ENCODE data around the gene RHCG. TPM values are rescaled to one million over a fixed set of nuclear protein-coding genes. Genes with fewer than 3 reads are reported as not detected.

The RHCG gene
- total RNA-seq (2014; rRNA removed; shearing (Covaris generic); ENCODE audit: low replicate concordance) = not detected in 2 replicates

DNA sequence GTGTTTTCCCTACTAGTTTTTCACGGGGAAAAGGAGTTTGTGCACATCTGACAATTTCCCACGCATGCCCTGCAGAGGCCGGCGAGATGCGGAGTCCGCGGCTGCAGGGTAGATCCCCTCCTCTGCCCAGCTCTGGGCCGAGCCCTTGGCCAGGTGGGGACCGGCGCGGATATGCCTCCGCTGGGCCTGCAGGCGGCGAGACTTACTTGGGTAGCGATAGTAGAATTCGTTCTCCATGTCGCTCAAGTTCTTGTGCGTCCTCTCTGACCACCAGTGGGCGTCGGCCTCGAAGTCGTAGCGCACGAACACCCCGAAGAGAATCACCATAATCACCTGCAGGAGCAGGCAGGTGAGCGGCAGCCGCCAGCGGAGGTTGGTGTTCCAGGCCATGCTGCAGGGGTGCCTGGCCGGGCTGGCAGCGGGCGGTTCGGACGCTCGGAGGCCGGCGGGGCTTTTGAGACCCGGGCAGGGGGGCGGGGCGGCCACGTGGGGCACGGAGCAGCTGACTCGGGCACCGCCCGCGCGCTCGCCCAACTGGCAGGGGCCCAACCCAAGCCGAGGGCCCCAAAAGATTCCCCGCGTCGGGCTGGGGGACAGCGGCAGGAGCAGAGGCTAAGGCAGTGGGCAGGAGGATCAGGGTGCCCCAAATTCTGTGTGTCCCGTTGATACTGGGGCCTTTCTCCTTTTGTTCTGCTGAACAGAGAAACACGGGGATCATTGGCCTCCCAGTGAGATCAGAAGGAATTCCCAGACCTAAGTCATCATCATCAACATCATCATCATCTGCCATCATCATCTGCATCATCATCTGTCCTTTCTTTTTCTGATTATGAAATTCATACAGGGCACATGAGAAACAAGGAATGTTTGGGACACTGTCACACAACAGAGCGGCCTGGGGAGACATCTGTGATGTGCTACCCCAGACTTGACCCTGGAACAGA, at the start of gene RHCG:
RHCG (minus strand) TSS at position 429 of the 944 bp plus-strand sequence; CDS start at position 390, 39 bp downstream.
- in situ Hi-C loops (cut with HindIII; ENCODE audit: low pct_unique_long_range_greater_than_20kb, low sequenced_read_pairs) = no loop called here
- no peak for DNase-seq (ENCODE audit: low read depth)

DNA sequence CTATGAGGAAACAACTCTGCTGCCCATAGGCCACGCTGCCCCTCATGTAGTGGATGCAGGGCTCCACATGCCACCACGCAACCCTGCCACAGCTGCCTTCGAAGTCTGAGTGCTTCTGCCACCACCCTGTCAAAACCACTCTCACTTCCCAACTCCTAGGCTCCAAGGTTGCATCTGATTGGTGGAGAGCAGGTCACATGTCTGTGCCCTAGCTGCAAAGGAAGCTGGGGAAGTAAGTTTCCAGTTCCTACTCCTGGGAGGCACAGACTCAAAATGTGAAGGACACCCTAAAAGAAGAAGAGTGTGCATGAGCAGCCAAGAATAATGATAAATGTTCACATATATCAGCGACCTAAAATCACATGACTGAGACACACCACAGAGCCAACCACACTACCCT, 47.0 kb upstream of the RHCG start:
- DNase-seq (ENCODE audit: low read depth) = no peak
- in situ Hi-C loops (cut with HindIII; ENCODE audit: low pct_unique_long_range_greater_than_20kb, low sequenced_read_pairs) = no loop called here

DNA sequence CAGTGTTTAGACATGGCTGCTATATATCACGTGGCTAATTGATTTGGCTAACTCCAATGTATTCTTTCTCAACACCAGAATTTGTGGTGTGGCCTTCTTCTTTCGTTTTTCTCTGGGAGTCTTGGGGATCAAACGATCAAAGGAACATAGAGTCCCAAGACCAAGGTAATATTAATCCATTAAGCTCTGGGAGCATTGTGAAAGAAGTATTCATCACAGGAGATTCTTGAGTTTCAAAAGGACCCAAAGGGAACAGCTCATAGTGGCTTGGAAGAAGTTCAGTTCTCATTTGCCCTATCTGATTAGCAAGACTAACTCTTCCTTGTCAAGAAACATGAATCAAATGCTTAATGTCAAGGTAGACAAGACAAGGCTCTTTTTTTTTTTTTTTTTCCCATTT, 46.0 kb upstream of the RHCG start:
- no peak for DNase-seq (ENCODE audit: low read depth)
- in situ Hi-C loops (cut with HindIII; ENCODE audit: low pct_unique_long_range_greater_than_20kb, low sequenced_read_pairs) = no loop called here

DNA sequence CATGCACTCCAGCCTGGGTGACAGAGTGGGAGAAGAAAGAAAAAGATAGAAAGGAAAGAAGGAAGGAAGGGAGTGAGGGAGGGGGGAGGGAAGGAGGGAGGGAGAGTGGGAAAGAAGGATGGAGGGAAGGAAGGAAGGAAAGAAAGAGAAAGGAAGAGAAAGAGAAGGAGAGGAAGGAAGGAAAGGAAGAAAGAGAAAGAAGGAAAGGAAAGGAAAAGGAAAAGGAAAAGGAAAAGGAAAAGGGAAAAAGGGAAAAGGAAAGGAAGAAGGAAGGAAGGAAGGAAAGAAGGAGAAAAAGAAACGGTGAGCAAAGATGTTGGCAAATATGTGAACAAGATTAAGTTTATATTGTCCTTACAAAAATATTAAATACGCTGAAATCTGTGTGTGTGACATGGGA, 42.6 kb upstream of the RHCG start:
- in situ Hi-C loops (cut with HindIII; ENCODE audit: low pct_unique_long_range_greater_than_20kb, low sequenced_read_pairs) = no loop called here
- no peak for DNase-seq (ENCODE audit: low read depth)

DNA sequence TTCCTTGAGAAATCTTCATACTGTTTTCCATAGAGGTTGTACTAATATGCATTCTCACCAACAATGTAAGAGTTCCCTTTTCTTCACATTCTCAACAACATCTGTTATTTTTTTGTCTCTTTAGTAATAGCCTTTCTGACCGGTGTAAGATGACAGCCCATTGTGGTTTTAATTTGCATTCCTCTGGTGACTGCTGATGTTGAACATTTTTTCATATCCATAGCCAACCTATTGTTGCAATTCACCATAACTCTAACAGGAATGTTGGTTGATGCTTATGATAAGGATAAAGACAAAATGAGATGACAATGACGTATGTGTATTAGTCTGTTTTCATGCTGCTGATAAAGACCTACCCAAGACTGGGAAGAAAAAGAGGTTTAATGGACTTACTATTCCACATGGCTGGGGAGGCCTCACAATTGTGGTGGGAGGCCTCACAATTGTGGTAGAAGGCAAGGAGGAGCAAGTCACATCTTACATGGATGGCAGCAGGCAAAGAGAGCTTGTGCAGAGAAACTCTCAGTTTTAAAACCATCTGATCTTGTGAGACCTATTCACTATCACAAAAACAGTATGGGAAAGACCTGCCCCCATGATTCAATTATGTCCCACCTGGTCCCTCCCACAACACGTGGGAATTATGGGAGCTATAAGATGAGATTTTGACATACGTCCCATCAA, 37.6 kb upstream of the RHCG start:
- in situ Hi-C loops (cut with HindIII; ENCODE audit: low pct_unique_long_range_greater_than_20kb, low sequenced_read_pairs) = no loop called here
- DNase-seq (ENCODE audit: low read depth) = no peak

DNA sequence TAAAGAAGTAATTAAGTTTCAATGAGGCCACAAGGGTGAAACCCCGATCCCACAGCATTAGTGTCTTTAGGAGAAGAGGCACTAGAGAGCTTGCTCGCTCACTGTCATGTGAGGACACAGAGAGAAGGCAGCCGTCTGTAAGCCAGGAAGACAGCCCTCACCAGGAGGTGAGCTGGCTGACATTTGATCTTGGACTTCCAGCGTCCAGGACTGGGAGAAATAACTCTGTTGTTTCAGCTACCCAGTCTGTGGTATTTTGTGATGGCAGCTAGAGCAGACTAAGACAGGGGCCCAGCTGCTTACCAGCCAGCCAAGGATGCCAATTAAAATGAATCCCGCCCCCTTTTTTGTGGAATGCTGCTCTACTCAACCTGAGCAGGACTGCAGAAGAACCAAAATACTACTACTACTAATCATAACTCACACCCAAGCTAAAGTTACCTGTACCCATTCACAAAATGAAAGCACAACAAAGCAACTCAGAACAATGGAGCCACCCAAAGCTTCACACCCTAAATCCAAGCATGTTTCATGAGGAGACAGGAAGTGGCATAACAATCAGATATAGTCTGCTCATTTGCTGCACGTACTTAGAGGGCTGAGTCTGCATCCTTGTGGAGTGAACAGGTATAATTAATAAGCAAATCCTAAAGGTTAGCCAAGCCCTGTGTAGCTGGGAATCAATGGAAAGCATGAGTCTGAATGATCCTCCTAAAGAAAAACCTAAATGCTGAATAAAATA, 35.6 kb upstream of the RHCG start:
- no peak for DNase-seq (ENCODE audit: low read depth)
- in situ Hi-C loops (cut with HindIII; ENCODE audit: low pct_unique_long_range_greater_than_20kb, low sequenced_read_pairs) = no loop called here

DNA sequence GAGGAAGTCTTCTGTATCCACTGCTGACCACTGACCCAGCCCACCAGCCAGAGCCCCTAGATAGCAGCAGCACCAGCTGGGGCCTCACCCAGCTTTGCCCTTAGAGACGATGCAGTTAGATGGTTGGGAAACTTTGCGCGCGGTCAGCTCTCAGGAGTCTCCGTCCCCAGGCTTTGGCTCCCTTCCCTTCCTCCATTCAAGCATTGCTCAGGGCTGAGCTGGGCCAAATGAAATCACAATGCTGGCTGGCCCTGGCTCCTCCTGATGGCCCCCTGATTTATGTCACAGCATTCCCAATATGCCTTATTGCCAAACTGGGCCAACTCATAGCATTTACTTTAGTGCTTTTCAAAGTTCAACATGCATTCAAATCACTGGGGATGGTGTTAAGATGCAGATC, 34.6 kb upstream of the RHCG start:
- in situ Hi-C loops (cut with HindIII; ENCODE audit: low pct_unique_long_range_greater_than_20kb, low sequenced_read_pairs) = no loop called here
- no peak for DNase-seq (ENCODE audit: low read depth)

DNA sequence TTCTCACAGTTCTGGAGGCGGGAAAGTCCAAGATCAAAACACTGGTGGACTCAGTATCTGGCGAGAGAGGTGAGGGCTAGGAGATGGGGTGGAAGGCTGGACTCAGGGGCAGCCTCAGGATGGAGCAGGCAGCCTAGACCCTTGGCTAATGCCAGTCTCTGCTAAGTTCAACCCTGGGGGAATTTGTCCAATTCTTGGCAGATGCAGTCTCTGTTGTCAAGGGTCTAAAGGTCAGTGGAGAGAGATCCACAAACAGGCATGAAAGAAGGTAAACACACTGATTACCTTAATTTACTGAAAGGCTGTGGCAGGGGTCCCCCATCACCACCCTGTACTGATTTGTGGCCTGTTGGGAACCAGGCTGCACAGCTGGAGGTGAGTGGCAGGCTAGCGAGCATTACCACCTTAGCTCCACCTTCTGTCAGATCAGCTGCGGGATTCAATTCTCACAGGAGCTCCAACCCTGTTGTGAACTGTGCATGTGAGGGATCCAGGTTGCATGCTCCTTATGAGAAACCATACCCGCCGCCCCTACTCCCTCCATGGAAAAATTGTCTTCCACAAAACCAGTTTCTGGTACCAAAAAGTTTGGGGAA, 32.5 kb upstream of the RHCG start:
- in situ Hi-C loops (cut with HindIII; ENCODE audit: low pct_unique_long_range_greater_than_20kb, low sequenced_read_pairs) = no loop called here

DNA sequence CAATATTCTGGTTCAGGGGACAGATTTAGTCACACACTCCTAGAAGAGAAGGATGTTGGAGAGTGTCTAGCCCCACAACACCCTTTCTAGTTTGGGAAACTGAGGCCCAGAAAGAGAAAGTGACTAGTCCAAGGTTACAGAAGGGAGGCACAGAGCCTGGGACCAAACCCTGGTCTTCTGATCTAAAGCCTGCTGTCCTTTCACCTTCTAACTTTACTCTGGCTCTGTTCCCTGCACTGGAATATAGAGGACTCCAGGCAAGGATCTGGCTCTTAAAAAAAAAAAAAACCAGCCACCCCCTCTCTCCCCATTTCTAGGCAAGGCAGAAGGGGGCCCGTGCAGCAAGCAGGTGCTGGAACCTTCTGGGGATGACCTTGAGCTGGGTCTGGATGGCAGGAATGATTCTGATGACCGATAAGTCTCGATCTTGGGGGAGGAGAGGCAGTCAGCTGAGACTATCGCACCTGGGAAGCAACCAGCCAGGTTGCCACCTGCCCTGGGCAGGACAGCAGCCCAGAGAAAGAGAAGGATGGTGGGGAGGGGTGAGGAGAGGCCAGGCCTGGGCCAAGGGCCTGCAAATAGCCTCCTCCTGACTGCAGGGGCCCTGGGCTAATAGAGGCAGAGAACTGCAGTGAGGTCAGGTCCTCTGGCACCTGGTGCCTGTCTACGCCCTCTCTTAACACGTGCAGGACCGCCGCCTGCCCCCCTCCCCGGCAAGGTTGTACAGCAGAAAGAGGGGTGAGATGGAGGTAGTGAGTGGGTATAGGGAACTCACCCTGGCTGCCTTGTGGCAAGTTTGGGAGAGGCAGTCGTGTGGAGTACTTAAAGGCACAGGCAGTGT, 30.4 kb upstream of the RHCG start:
- DNase-seq (ENCODE audit: low read depth) = no peak
- in situ Hi-C loops (cut with HindIII; ENCODE audit: low pct_unique_long_range_greater_than_20kb, low sequenced_read_pairs) = no loop called here

More for the DNA sequence above, 32.5 kb upstream of the RHCG start:
- DNase-seq (ENCODE audit: low read depth) = no peak

DNA sequence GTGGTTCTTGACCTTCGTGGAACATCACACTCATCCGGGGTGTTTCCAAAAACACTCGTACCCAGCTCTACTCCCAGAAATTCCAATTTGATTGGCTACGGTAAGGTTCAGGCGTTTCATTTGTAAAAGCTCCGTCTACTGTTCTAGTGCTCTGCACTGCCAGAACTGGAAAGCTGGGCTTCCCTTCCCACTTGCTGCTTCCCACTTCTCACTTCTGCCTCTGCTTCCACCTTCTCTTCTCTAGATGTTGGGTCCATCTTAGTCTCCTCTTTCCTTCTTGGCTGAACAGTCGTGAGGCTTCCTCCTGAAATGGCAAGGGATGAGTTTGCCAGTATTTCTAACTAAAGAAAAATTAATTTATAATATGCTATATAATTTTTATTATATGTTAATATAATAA, 29.8 kb upstream of the RHCG start:
- in situ Hi-C loops (cut with HindIII; ENCODE audit: low pct_unique_long_range_greater_than_20kb, low sequenced_read_pairs) = no loop called here
- DNase-seq (ENCODE audit: low read depth) = no peak

DNA sequence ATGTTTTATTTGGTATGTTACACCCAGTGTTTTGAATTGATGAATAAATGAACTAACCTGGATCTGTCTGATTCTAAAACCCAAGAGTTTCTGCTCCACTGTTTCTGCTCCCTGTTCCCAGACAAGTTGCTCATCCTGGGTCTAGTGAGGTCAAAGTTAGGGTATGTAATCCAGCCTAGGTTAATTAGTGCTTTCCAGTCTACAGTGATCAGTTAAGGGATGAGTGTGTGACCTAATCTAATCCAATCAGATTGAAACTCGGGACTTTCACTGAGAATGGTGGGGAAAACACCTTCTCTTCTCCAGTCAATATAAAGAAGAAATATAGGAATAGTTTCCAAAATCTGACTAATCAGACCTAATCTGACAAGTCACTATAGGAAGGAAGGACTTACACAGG, 27.8 kb upstream of the RHCG start:
- no peak for DNase-seq (ENCODE audit: low read depth)
- in situ Hi-C loops (cut with HindIII; ENCODE audit: low pct_unique_long_range_greater_than_20kb, low sequenced_read_pairs) = no loop called here

DNA sequence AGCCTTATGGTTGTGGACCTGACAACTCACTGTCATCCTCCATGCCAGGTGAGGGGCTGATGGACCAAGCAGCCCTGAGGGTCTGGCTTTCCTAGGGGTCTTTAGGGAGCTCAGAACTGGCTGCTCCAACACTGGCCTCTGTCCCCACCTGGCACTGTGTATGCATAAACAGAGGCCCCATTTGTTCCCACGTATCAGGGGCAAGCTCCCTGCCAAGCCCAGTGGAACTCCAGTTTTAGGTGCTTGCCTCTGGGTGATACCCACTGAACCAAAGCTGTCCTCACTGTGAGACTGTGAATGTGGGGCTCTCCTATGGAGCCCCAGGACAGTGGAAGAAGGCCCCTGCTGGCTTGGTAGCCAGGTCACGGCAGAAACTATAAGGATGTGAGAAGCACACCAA, 26.7 kb upstream of the RHCG start:
- in situ Hi-C loops (cut with HindIII; ENCODE audit: low pct_unique_long_range_greater_than_20kb, low sequenced_read_pairs) = no loop called here
- no peak for DNase-seq (ENCODE audit: low read depth)

DNA sequence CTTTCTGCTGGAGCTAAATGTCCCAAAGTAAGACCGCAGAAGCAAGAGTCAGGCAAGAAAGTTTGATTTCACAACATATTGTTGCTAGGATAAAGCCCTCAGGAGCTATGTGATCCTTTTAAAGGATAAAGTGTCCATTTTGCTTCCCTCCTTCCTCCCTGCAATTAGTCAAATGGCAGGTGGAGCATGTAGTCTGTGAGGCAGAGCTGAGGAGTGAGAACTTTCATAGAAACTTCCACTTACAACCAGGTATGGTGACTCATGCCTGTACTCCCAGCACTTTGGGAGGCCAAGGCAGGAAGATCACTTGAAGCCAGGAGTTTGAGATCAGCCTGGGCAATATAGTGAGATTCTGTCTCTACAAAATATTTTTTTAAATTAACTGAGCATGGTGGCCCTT, 25.2 kb upstream of the RHCG start:
- in situ Hi-C loops (cut with HindIII; ENCODE audit: low pct_unique_long_range_greater_than_20kb, low sequenced_read_pairs) = no loop called here
- no peak for DNase-seq (ENCODE audit: low read depth)

DNA sequence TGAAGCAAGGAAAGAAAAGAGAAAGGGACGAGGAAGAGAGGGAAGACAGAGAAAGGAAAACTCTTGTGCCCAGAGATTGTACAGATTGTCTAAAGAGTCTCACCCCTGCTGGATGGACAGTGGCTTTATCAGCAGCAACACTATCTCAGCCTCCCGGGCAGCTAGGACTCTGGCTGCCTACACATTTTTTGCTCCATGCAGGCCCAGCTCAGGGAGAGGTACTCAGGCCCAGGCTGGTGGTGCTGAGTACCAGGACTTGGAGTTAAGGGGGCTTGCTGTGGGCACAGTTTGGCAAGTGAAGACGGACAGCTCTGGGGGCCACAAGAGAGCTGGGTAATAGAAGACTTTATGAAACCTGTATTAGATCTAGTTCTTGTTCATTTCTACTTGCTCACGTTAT, 19.1 kb upstream of the RHCG start:
- in situ Hi-C loops (cut with HindIII; ENCODE audit: low pct_unique_long_range_greater_than_20kb, low sequenced_read_pairs) = no loop called here
- DNase-seq (ENCODE audit: low read depth) = no peak

DNA sequence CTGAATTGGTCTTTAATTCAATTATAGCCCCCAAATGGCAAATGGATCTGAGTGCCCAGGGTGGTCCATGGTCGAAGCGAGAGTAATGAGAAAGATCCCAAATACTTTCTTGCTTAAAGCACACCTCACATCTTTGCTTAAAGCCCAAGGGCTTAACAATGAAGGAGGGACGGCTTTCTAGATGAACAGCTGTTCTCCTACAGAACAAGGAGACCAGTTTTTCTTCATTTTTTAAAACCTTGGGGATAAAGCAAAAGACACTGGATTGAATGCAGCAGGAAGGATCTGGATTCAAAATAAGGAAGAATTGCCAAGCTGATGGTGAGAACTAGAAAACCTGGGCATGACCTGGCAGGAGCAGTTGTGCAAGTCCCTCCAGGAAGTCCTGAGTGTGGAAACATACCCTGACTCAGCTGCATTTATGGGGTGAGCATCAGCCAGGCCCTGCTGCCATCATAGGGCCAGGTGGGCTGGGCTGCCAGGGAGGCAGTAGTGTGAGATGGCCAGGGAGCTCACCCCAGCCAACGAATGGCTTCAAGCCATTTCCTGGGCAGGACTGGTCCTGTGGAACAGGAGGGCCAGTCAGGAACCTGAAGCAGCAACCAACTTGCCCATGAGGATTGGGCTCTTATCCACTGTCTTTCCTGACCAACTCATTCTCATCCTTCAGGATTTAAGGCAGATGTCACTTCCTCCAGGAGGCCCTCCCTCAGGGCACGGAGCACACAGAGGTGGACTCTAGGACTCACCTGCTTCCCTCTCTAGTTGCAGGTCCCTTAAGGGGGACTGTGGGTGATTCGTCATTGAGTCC, 18.4 kb upstream of the RHCG start:
- no peak for DNase-seq (ENCODE audit: low read depth)
- in situ Hi-C loops (cut with HindIII; ENCODE audit: low pct_unique_long_range_greater_than_20kb, low sequenced_read_pairs) = no loop called here

DNA sequence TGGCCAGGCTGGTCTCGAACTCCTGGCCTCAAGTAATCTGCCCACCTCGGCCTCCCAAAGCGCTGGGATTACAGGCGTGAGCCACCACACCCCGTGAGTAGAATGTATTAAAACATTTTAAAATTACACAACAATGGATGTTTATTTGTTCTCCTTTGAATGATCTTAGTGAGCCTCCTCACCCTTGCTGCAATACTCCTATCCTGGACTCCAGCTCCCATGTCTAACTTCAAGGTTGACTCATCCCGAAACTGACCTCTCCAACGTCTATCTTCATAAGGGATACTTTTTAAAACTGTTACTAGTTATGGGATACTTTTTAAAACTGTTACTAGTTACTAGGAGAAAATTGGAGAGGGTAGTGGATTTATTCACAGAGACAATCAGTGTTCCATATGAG, 17.8 kb upstream of the RHCG start:
- in situ Hi-C loops (cut with HindIII; ENCODE audit: low pct_unique_long_range_greater_than_20kb, low sequenced_read_pairs) = no loop called here
- no peak for DNase-seq (ENCODE audit: low read depth)

DNA sequence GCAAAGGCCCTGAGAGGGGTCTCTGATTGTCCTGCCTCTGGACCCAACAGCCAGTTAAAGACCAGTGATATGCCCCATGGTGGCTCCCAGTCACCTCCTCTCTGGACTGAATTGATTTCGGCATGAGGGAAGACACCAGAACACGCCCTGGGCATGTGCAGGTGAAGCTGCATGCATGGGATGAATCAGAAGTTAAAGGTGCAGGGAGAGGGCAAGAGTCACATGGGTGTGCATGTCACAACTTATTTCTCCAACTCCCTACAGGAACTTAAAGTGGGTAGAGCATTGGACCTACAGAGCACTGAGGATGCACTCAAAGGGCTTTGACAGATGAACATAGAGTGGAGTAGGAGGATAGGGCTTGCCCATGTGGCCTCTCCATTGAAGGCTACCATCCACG, 16.9 kb upstream of the RHCG start:
- DNase-seq (ENCODE audit: low read depth) = no peak
- in situ Hi-C loops (cut with HindIII; ENCODE audit: low pct_unique_long_range_greater_than_20kb, low sequenced_read_pairs) = no loop called here

All from Caki2 (cell line).